ENCODE measurements around the gene SPATA16.
"Not testable (repeated sequence)": the region's sequence is repeated elsewhere in the genome, so short reads cannot be mapped to it uniquely, and the experiment has no call there.

SPATA16 gene

DNA sequence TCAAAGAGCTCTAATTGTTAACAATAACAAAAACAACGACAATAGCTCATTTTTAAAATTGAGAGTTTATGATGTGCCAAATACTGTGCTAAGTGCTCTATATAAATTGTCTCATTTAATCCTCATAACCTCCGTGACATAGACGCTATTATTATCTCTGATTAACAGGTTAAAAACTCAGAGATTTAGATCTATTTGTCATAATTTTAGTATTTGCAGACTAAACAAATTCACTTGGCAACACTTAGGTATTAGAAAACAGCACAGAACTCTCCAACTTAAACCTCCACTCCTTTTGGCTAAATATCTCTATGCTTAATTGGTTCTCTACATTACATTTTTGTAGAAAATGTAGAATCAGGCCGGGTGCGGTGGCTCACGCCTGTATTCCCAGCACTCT, 136.4 kb downstream of the SPATA16 start:
- DNase-seq (ENCODE audit: low spot score), result no peak

DNA sequence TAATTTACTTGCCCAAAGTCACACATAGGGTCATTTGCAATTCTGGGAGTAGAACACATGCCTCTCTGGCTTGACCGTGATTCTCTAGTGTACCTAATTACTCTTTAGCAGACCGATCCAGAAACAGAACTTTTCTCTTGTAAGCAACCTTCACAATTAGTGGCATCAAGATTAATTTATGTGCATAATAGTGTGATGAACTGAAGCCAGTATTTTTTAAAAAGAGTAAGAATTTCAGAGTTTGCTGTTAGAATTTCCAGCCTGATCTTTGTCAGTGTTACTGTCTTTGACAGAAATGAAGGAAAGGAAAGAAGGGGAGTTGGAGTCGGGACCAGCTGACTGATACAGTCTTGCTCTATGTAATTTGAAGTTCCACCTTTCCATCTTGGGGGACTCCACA, 137.1 kb downstream of the SPATA16 start:
- no peak for DNase-seq (ENCODE audit: low spot score)

DNA sequence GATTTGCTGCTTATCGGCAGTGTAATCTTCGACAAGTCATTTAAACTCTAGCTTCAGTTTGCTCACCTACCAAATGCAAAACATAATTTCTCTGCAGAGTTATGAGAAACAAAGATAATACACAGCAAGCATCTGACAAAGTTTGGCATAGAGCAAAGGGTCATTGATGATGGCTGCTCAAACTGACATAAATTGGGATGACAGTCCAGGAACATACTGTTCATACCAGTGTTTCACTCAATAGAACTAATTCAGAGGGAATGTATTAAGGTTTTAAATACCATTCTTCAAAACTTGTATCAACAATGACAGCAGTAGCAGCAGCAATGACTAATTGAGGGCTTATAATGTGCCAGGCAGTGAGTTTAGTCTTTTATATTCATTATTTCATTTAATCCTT, 137.6 kb downstream of the SPATA16 start:
- DNase-seq (ENCODE audit: low spot score), result no peak

DNA sequence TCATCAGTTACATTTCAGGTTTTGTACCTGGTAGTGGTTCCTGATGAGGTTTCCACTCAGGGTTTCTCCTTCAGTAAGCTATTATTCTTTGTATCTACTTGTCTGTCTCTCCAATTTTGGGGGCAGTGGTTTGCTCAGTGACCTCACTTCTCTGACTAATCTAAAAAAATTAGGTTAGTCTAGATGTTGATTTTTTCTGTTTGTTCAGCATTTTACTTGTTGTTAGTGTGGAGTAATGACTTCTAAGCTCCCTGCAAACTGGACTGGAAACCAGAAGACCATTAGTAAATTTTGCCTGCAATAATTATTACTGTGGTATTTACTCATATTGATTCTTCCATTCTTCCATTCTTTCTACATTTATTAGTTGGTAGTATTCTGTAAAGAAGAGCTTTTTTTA, 139.4 kb downstream of the SPATA16 start:
- DNase-seq (ENCODE audit: low spot score), result no peak

DNA sequence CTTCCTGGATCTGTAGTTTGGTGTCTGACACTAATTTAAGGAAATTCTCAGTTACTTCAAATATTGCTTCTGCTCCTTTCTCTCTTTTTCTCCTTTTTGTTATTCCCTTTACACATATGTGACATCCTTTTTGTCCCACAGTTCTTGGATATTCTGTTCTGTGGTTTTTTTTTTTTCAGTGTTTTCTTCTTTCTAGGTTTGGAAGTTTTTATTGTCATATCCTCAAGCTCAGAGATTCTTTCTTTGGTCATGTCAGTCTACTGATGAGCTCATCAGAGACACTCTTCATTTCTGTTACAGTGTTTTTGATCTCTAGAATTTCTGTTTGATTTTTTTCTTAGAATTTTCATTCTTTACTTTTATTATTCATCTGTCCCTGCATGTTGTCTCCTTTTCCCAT, 140.5 kb downstream of the SPATA16 start:
- no peak for DNase-seq (ENCODE audit: low spot score)

DNA sequence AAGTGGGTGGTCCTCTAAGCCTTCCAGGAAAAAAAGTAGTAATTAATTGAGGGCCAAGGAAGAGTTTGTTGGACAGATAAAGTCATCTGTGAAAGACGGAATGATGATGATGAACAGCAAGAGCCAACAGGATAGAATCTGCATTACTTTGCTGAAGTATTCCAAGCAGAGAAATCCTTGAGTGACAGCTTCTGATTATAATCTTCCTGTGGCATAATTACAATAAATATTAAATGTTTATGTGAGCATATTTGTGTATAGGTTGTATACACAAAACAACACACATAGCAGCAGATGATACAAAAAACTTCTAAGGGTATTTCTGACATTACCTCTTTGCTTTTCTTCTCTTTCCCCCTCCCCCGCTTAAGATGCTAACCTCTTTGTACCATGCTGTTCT, 147.6 kb downstream of the SPATA16 start:
- DNase-seq (ENCODE audit: low spot score), result no peak

DNA sequence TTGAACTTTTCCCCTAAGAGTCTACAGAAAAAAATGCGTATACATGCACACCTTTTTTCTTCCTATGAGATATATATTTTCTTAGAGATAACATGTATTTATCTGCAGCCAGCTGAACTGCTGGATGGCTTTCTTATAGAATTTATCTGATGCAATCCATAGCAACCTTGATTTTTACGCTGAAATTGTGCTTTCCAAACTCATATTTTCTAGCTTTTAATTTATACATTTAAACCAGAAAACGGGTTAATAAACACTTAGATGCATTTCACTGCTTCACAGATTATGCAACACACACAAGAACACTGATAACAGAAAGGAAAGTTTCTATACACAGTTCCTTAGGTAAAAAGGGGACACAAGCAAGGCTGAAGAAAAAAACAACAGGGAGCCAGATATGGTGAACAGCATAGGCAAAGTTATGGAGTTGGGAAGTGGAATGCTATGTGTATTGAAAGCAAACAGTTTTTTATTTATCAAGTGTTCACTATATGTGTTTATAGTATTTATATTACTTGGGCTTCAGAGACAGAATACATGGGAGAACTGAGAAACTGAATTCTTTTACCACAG, 149.5 kb downstream of the SPATA16 start:
- DNase-seq (ENCODE audit: low spot score), result no peak

DNA sequence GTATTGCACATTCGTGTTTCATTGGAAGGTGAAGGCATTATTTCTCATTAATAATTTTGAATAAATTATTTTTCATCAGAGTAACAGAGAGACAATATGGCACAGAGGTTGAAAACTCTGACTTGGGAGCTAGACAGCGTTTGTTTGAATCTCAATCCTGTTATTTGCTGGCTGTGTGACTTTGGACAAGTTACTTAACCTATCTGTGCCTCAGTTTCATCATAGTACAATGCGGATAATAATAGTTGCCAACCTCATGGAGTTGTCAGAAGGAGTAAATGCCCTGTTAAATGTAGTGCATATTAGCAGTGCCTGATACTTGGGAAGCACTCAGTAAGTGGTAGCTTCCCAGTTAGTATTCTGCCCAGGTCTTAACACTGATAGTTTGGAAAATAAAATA, 151.7 kb downstream of the SPATA16 start:
- no peak for DNase-seq (ENCODE audit: low spot score)

DNA sequence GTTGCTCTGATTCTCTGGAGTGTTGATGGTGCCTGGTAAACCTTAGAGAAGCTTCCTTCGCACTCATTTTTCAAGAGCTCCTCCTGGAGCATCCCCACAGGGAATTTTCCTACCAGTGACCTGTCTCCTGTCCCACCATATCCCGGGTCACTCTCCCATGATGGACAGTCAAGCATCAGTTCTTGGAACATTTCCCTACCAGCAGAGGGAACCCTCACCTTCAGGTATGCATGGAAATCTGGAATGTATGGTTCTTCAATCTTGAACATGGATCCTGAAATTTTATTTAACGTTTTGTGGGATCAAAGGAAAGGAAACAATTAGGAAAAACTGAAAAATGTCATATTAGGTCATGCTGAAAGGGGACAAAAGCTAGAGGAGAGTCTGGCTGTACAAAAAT, 153.8 kb downstream of the SPATA16 start:
- DNase-seq (ENCODE audit: low spot score), result no peak

DNA sequence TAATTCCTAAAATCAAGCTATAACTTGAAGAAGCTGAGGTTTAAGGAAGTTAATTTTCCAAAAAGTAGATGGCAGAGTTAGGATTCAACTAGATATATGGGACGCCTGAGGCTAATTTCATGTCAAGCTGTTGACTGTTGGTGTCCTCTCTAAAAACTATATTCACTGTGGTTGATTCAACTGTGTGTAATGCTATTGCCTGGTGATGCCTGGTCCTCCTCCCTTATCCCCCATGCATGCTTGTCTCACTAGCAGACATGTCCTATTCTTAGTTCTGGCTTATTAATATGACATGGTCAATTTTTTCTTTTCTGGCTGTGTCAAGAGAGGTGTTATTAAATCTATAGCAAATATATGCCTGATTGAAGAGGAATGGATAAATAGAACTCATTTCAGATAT, 156.1 kb downstream of the SPATA16 start:
- DNase-seq (ENCODE audit: low spot score), result no peak

DNA sequence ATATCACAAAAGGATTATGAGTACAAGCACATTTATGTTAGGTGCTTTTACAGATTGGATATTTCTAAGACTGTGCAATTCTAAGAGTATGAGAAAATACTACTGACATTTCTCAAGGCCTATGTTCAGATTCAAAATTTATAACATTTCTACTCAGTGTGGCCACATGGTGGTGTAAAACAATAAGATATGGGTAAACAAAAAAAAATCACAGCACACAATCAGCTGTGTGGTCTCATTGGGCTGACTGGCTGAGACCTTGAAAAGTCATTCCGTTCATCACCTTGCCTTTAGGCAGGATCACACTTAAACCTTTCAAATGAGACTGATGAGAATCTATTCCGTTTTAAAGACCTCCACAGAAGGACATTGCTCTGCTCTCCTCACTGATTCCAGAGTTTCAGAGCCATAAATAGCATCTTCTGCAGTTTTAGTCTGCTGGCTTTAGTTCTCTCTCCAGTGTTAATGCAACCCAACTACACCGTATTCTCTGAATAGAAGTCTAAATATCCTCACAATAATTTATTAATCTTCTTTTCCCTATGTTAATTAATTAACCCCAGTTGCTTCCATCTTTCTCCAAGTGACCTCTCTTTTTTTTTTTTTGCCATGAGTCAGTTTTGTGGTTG, 158.2 kb downstream of the SPATA16 start:
- DNase-seq (ENCODE audit: low spot score), result no peak

DNA sequence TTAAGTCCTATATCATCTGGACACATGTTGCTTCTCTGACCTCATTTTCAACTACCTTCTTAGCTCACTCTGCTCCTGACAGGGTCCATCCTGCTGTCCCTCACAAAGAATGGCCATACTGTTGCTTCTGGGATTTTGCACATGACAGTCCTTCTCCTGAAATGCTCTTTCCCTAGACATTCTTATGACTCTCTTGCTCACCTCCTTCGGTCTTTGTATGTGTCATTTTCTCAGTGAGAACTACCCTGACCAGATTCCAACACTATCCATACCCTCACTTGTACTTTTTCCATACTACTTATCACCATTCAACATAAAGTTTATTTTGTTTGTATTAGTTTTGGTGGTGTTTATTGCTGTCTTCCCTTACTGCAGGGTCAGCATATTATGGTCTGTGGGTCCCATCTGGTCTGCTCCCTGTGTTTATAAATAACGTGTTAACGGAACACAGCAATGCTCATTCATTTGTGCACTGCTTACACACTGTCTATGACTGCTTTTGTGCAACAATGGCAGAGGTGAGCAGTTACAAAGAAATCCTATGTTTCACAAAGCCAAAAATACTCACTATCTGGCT, 159.5 kb downstream of the SPATA16 start:
- no peak for DNase-seq (ENCODE audit: low spot score)

DNA sequence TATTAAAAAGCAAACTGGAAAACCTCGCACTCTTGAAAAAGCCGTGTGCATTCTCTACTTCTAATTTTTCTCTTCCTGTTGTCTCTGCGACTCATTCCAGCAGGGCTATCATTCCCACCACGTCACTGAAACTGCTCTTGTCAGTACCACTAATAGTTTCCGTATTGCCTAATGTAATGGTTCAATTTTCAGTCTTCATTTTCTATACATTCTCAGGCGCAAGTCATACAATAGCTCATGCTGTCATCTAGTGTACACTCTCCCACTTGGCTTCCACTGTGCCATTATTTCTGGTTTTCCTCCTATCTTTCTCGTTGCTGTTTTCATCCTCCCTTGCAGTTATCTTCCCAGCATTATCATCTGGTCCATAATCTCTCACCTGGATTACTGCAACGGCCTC, 160.2 kb downstream of the SPATA16 start:
- DNase-seq (ENCODE audit: low spot score), result no peak

DNA sequence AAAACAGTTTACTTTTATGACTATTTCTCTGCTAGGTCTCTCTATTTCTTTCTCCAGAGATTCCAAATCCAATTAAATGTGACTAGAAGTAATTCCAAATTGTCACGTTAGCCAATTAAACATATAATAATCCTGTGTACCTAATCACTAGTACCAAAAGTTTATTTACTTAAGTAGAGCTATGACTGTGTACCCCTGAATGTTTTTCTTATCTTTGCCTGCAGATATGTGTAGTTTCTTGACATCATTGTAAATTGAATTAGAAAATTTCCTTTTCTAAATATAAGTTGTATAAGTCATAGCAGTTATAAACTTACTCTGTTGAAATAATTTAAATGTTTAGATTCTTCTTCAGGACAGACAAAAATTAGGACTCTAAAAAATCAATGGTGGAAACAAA, 163.3 kb downstream of the SPATA16 start:
- no peak for DNase-seq (ENCODE audit: low spot score)

DNA sequence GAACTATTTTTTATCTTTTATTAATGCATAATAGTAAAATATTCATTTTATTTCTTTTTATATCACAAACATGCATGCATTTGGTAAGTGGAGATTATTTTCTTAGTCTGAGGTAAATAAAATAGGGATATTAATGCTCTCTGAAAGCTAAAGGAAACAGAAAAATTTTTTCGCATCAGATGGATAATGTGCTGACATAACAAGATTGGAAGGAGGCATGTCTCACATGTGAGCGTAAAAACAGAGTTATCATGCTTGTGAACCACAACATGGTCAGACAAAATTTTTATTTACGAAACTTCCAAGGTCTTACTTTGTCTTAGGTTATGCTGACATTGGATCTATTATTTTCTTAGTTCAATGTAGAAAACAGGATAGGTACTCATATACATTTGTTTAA, 166.1 kb downstream of the SPATA16 start:
- no peak for DNase-seq (ENCODE audit: low spot score)

DNA sequence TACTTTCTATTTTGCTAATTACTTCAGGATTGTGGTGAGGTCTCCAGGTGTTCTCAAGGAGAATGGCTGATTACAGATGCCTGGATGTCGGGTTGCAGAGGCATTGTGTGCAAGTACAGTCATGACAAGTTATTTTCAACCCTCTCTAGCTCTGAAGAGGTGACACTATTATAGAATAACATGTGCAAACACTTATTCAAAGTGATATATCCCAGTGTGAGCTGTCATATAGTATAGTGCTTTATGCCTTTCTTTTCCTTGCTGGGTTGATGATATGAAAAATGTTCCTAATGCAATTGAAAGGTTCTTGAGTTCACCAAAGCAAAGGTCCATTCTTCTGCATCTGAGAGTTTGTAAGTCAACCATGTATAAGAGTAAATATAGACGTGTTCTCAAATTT, 167.2 kb downstream of the SPATA16 start:
- DNase-seq (ENCODE audit: low spot score), result no peak

DNA sequence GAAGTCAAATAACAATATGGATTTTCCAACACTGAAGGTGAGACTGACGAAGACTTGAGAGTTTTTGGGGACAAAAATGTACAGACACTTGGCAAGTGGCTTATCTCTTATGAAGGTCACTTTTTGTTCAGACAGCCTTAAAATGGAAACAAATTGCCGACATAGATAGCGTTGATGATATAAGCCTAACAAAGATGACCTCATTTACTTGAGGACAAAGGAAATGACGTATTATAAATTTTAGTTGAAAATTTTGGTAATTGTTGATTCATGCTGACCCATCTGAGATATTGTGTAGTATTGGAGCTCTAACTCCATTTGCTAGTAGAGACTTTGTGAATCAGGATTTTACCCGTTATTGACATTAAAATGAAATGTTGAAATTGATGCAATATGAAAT, 168.3 kb downstream of the SPATA16 start:
- no peak for DNase-seq (ENCODE audit: low spot score)

DNA sequence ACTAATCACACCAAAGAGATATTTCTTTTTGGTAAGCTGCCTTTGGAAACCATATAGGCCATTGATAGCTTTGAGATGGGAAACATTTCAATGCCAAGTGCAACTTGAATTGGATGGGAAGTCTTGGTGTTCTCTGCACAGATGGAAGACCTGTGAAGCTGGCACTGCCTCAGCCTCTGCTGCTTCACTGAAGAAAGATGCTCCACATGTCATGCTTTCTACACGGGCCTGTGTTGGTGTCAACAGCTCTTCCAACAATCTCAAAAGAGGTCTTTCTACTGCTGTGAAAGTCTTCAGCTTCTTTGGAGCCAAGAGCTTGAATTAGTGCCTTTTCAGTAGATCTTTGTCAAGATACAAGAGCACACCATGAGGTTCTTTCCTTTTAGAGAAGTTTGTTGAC, 169.0 kb downstream of the SPATA16 start:
- no peak for DNase-seq (ENCODE audit: low spot score)

DNA sequence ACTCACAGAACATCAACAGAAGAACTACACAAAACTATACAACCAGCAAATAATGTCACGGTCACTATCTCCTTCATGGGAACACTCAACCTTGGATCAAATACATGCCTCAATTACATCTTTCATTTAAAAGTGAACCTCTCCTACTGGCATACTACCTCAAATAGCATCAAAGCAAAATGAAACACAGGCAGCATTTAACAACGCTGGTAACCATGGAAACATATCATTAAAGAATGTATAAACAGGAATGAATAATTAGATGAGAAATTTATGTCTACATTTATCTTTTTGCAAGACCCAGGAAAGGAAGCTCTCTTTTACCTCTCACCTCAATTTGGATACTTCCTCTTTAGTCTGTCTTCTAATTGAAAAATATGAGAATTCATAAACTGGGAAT, 172.4 kb downstream of the SPATA16 start:
- no peak for DNase-seq (ENCODE audit: low spot score)

DNA sequence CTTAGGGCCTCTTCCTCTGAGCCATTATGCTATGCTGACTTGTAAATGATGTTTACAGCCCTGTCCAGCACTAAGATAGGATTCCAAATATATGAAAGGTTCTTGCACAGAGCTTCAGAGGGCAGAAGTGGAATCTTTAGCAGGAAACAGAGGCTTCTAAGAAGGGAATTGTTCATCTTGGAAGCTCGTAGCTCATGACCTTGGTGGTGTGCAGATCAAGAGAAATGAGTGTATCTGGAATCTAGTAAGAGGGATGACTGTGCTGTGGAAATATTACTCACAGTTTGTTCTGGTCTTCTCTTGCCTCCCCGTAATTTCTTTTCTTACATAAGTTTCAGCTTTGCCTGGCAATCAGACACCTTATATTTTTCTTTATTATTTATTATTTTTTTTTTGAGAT, 175.8 kb downstream of the SPATA16 start:
- no peak for DNase-seq (ENCODE audit: low spot score)

DNA sequence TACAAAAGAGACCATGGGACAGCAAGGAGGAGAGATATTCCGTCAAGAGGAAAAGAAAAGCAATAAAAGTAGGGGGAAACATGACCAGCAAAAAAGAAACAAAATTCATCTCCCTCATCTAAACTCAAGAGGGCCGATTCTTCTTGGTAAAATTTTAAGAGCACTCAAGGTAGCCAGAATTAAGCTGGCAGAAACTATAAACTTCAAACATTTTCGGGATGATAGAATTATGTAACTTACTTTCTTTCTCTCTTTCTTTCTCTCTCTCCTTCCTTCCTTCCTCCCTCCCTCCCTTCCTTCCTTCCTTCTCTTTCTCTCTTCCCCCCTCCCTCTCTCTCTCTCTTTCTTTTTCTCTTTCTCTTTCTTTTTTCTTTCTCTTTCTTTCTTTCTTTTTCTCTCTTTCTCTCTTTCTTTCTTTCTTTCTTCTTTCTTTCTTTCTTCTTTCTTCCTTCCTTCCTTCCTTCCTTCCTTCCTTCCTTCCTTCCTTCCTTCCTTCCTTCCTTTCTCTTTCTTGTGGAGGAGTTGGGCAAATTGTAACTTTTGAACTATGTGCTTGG, 180.3 kb downstream of the SPATA16 start:
- DNase-seq (ENCODE audit: low spot score), result not testable (repeated sequence)

DNA sequence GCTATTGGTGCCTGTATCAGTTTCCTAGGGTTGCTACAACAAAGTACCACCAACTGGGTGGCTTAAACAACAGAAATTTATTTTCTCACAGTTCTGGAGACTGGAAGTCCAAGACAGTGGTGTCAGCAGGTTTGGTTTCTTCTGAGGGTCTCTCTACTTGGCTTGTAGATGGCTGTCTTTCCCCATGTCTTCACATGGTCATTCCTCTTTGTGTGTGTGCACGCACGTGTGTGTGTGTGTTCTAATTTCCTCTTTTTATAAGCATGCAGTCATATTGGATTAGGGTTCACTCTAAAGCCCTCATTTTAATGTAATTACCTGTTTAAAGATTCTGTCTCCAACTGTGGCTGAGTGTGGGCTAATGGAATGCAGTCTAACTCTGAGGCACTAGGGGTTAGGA, 182.5 kb downstream of the SPATA16 start:
- no peak for DNase-seq (ENCODE audit: low spot score)

DNA sequence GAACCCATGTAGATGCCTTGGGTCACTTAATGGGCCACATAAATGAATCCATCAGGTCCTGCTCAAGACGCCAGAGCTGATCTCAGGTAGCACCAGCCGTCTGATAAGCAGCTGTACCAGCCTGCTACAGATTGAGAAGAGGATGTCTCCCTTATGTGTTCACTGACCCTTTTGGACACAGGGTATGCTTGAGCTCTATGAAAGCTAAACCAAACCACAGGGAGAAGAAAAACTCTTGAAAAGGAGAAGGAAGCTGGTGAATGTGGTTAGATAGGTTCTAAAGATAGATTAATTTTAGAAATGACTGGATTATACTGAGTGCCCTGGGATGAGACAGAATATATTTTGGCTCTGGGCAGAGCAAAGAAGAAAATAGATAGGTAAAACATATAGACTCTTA, 187.5 kb downstream of the SPATA16 start:
- no peak for DNase-seq (ENCODE audit: low spot score)

DNA sequence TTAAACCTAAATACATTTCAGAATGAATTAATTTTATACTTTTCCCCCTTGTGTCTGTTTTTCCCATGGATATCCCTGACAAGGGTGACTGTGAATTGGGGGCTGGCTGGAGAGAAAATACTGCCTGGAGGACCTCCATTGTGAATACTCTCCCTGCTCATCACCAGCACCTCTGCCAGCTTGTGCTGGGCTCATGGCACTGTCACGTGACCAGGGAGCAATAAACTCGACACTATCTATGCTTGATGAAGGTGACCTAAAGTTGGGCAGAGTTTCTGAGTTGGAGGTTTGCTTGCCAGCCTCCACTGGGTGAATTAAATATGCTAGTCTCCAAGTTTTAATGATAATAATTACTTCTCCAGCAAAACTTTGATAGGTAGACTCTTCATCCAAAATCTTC, 189.5 kb downstream of the SPATA16 start:
- DNase-seq (ENCODE audit: low spot score), result no peak

Data from hematopoietic multipotent progenitor cell treated with erythropoietin and hydrocortisone succinate and interleukin-3 and kit ligand, for 15 days (in vitro differentiated cells).